DOHH2 (cell line): ENCODE measurements around the gene HHAT.

Experiments used
- CTCF ChIP-seq: fragments of 200-600 bp; sonication (generic); IDR thresholded peaks from one replicate; pipeline ENCODE4 v1.5.1; 2014; ENCODE audit warnings: antibody characterized with exemption, mild to moderate bottlenecking, low read depth, low read length; ENCODE audit not compliant: poor library complexity, severe bottlenecking
- EZH2phosphoT487 ChIP-seq: fragments of 200-600 bp; sonication (generic); IDR thresholded peaks from 2 replicates; pipeline ENCODE4 v1.6.1; 2017; ENCODE audit warnings: borderline replicate concordance, mild to moderate bottlenecking, antibody characterized with exemption, low read length, moderate library complexity, mixed read lengths

- TF ChIP-seq CTCF (no peak), EZH2phosphoT487 (no peak)
Measured at GRCh38 chr1:210723646-210724045, 394.9 kb downstream of the HHAT start.
